HG02840 (cell line): ENCODE results near the gene MPP3.

Source experiments
- ATAC-seq: cut with Tn5 transposase; IDR thresholded peaks from one replicate; pipeline ENCODE4 v1.9.1; 2021; ENCODE audit warnings: mild to moderate bottlenecking, moderate library complexity, moderate number of reproducible peaks; ENCODE audit not compliant: unreplicated experiment, low FRiP score

MPP3 gene

GRCh38 chr17:43834106-43834505 lies 1.2 kb upstream of the MPP3 start:
- no peak for ATAC-seq

GRCh38 chr17:43832168-43832975 lies 574 bp downstream of the MPP3 start:
- no peak for ATAC-seq

- ATAC-seq = no peak
Observed at GRCh38 chr17:43831633-43832032, 1.3 kb downstream of the MPP3 start.

GRCh38 chr17:43830510-43831140 lies 2.3 kb downstream of the MPP3 start:
- no peak for ATAC-seq

- no peak for ATAC-seq
Observed at GRCh38 chr17:43829738-43830137, 3.2 kb downstream of the MPP3 start.

GRCh38 chr17:43827596-43827995 lies 5.3 kb downstream of the MPP3 start:
- ATAC-seq = no peak

- ATAC-seq = no peak
Observed at GRCh38 chr17:43826206-43826605, 6.7 kb downstream of the MPP3 start.

GRCh38 chr17:43825567-43825966 lies 7.4 kb downstream of the MPP3 start:
- ATAC-seq = no peak

- no peak for ATAC-seq
Observed at GRCh38 chr17:43823350-43824084, 9.4 kb downstream of the MPP3 start.

GRCh38 chr17:43822570-43823190 lies 10.3 kb downstream of the MPP3 start:
- ATAC-seq = no peak

GRCh38 chr17:43820759-43821158 lies 12.2 kb downstream of the MPP3 start:
- ATAC-seq = no peak

- no peak for ATAC-seq
Observed at GRCh38 chr17:43818966-43819365, 14.0 kb downstream of the MPP3 start.

GRCh38 chr17:43817826-43818225 lies 15.1 kb downstream of the MPP3 start:
- ATAC-seq = no peak

GRCh38 chr17:43816336-43817320 lies 16.3 kb downstream of the MPP3 start:
- no peak for ATAC-seq

- ATAC-seq = no peak
Observed at GRCh38 chr17:43814714-43815113, 18.2 kb downstream of the MPP3 start.

GRCh38 chr17:43814026-43814425 lies 18.9 kb downstream of the MPP3 start:
- no peak for ATAC-seq

GRCh38 chr17:43813386-43813785 lies 19.6 kb downstream of the MPP3 start:
- ATAC-seq = no peak

- ATAC-seq = no peak
Observed at GRCh38 chr17:43812396-43813265, 20.3 kb downstream of the MPP3 start.

- no peak for ATAC-seq
Observed at GRCh38 chr17:43810823-43811222, 22.1 kb downstream of the MPP3 start.
